ENCODE measurements around the gene SCYL2. TPM values are rescaled to one million over a fixed set of nuclear protein-coding genes. Genes with fewer than 3 reads are reported as not detected.

The SCYL2 gene
- total and polyA plus RNA-seq, 10 of the 15 experiments (the other 5 are each of a cell fraction or from before 2014, with no cell fraction given) = 5.4 to 34.3 (median 26.9) TPM

GRCh38 chr12:100239589-100239988 lies 27.4 kb upstream of the SCYL2 start (continued):
- TF ChIP-seq CUX1 (IDR thresholded peaks at IDR 0.05; ENCODE audit: insufficient replicate concordance, low read depth, low read length) (no peak), POLR2A (IDR thresholded peaks at IDR 0.05; ENCODE audit: low read depth, low read length) (no peak), ZBTB33 (IDR thresholded peaks at IDR 0.05) (no peak), GABPA (IDR thresholded peaks at IDR 0.05; ENCODE audit: low read depth) (no peak), SREBF1 (IDR thresholded peaks at IDR 0.05; ENCODE audit: low read length) (no peak), BHLHE40 (IDR thresholded peaks at IDR 0.05; ENCODE audit: borderline replicate concordance in 1 of 2, low read depth in 2 of 2, low read length in 1 of 2) (no peak)

Data from GM12878 (cell line).